GM19239 (cell line): Measurements from ENCODE around the gene EGFL8.
A peak's percentile ranks its signal among the peaks of the same experiment; 100 is the strongest.
"Not testable (repeated sequence)": the region's sequence is repeated elsewhere in the genome, so short reads cannot be mapped to it uniquely, and the experiment has no call there.

Source experiments
- DNase-seq: peaks from one replicate; pipeline ENCODE4 v3.0.0; 2011; ENCODE audit warnings: low spot score; ENCODE audit not compliant: insufficient read length
- FAIRE-seq: peaks from 2 replicates; lab custom pipeline; 2011; peaks lifted over from hg19 to GRCh38; lab: Jason Lieb, UNC

EGFL8 gene

DNA sequence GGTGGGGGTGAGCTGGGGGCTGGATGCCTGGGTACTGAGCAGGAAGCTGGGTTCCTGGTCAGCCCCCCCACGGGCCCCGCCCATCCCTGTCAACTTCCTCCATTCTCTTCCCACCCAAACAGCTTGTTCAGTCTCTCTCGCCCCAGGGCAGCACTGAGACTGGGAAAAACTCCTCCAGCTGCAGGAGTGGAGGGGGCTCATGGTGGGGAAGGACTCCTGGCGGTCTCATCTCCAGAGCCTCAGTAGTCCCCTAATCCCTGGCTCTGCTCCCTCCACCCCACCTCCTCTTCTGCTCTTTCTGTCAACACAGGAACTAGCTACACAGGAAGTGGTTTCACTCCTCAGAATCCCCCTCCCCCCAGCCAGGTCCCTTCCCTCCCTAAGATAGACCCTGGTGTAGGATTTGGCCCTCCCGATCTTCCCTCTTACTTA is 28.2 kb downstream of the EGFL8 start, which contains the start of gene GPSM3:
Gene GPSM3 (minus strand): TSS at position 36 of the 432 bp plus-strand sequence. CDS start 130 bp downstream, outside the sequence.
- no peak for DNase-seq
- FAIRE-seq: peak; percentile 97

DNA sequence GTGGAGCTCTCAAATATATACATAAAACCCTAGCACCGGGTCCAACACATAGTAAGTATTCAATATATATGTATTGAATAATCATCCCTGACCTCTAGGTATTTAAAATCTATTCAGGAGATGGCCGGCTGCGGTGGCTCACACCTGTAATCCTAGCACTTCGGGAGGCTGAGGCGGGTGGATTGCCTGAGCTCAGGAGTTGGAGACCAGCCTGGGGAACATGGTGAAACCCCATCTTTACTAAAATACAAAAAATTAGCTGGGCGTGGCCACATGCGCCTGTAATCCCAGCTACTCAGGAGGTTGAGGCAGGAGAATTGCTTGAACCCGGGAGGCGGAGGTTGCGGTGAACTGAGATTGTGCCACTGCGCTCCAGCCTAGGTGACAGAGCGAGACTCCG is 28.7 kb downstream of the EGFL8 start:
- FAIRE-seq: not testable (repeated sequence)

DNA sequence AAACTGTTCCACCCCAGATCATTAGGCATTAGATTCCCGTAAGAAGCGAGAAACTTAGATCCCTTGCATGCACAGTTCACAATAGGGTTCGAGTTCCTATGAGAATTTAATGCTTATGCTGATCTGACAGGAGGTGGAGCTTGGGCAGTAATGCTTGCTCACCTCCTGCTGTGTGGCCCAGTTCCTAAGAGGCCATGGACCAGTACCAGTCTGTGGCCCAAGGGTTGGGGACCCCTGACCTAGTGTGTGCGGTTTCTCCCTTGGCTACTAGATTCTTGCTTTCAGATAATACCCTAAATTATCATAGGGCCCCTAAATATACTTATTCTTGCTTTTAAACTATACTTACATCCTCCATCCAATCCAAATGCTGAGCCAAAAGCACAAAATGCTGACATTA is 30.0 kb downstream of the EGFL8 start:
- DNase-seq (no peak), FAIRE-seq (no peak)

More for the DNA sequence above, 28.7 kb downstream of the EGFL8 start:
- not testable (repeated sequence) for DNase-seq

DNA sequence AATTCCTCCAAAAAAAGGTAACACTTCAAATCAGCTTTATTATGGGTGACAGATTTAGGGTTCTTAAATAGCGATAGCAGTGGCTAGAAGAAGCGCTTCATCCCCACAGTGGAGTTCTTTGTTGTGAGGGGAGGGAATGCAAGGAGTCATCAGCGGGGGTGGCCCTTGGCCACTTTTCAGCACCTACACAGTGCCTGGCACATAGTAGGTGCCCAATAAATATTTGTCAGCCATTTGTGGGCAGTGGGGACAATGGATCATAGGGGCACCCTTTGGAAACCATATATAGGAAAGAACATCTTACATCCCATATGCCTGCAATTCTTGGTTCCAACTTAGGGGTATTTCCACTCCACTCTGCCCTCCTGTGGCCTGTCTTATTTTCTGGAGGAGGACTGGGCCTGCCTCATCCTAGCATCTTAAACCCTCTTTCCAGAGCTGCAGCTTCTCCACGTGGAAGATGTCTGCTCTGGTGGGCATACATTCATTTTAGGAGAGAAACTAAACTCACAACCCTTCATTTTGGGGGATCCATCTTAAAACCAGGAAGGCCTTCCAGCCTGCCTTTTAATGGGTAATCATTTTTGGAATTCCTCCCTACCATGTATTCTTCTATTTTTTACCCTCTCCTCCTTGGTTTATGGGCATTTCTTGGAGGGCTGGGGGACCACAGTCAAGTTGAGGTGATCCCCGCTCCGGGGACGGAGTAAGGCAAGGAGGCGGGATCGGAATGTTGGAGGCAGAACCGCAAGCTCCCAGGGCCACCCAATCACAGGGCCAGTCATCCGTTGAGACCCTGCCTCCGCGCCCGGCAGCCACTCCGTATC is 30.6 kb downstream of the EGFL8 start:
- DNase-seq (no peak), FAIRE-seq (peak; percentile 68)

DNA sequence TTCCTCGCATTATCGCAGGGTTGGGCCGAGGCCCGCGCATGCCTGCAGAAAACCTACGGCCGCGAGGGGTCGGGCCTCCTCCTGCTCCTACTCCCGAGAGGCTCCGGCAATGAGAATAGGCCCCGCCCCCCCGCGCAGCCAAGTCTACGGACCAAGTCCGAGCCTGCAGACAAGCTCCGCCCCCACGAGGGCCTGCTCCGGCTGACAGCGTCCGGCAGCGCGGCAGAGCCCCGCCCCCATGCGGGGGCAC is 31.2 kb downstream of the EGFL8 start:
- peak; percentile 93 for FAIRE-seq

DNA sequence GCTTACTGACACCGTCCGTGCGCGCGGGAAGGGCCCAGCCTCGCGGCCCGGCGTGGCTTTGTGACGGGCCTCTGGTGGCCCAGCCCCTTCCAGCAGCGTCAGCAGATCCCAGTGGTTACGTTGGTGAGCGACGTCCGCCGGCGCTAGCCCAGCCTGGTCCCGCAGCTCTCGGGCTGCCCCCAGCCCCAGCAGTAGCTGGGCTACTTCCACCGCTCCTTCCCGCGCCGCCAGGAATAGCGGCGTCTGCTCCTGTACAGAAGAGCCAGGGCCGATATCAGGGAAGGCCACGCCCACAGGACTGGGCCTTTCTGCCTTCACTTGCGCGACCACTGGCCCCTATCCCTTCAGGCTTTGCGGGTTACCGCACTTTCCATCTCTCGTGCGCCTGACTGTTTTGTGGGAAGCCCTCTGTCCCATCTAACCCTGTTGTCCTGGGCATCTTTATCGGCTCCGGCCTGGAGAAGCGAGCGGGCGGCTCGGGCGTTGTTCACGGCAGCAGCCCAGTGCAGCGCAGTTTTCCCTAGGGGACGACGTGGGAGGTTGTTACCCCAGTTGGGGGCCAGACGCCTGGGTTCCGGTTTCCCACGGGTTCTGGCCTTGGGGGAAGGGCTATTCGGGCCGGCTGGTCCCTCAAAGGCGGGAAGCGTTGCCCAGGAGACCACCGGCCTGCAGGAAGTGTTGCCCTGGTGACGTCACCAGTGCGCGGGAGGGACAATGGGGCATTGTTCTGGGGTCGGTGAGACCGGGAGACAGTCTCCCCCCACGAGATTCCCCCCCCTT is 31.7 kb downstream of the EGFL8 start:
- DNase-seq: peak; percentile 56
- FAIRE-seq: peak; percentile 83

More for the DNA sequence above, 31.2 kb downstream of the EGFL8 start:
- peak; percentile 81 for DNase-seq

DNA sequence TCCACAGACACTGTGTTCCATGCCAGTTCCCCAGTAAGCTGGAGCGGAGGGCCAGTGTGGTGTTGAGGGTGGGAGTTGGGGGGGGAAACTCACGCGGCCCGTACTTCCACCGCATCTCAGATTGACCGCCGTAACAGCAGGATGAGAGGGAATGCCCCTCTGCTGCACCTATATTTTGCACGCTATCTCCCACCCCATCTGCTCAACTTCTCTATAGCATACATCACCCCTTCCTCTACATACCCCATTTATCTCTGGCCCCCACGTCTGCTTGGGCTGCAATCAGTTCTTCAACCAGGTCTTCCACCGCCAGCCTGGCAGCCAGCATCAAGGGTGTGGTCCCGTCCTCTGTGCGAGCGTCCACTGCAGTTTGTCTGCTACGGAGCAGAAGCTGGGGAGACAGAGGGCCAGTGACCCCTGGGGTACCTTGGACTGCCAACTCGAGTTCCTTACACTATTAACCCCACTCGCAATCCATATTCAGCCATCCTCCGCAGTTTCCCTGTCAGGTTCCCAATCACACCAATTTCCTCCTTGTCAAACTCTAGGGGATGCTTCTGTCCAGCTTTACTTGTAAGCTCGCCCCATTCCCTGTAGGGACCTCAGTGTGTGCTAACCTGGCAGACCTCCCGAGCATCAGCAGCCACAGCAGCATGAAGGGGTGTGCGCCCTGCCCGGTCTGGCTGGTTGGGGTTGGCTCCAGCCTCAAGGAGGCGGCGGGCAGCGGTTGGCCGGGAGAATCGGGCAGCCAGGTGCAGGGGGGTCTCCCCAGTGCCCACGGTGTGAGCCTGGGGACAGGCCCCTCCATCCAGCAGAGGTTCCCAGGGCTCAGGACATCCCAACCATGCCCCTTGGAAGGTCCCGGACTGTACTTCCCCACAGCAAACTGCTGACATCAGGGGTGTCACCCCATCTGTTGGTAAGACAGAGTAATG is 32.6 kb downstream of the EGFL8 start:
- FAIRE-seq (no peak), DNase-seq (no peak)

DNA sequence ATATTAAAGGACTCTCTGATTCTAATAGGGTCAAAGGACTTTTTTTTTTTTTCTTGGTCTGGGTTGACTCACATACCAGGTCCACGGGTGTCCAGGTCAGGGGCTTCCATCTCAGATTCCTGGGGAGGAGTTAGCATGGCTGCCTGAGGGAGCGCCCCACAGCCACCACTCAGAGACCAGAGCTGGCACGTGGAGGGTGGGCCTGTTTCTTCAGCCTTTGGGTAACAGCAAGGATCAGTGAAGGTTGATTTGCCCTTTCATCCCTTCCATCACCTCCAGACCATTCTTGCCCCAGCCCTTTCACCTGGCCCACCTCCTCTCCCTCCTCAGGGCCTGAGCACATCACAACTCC is 33.9 kb downstream of the EGFL8 start:
- FAIRE-seq (no peak), DNase-seq (no peak)

DNA sequence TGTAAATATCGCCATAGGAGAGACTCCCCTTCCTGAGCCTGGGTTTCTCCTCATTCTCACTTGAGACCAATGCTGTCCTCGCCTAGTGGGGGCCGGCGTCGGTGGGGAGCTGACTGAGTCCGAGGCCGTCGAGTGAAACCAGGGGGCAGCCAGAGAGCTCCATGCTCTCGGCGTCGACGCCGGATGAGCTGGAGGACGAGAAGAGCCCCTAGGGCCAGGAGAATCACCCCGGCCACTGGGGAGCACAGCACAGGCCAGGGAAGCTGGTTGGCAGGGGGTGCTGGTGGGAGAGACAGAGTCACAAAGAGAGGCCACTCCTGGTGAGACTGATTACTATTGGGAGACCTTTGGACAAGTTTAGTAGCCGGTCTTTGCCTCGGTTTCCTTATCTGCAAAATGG is 34.5 kb downstream of the EGFL8 start:
- FAIRE-seq: no peak
- no peak for DNase-seq

DNA sequence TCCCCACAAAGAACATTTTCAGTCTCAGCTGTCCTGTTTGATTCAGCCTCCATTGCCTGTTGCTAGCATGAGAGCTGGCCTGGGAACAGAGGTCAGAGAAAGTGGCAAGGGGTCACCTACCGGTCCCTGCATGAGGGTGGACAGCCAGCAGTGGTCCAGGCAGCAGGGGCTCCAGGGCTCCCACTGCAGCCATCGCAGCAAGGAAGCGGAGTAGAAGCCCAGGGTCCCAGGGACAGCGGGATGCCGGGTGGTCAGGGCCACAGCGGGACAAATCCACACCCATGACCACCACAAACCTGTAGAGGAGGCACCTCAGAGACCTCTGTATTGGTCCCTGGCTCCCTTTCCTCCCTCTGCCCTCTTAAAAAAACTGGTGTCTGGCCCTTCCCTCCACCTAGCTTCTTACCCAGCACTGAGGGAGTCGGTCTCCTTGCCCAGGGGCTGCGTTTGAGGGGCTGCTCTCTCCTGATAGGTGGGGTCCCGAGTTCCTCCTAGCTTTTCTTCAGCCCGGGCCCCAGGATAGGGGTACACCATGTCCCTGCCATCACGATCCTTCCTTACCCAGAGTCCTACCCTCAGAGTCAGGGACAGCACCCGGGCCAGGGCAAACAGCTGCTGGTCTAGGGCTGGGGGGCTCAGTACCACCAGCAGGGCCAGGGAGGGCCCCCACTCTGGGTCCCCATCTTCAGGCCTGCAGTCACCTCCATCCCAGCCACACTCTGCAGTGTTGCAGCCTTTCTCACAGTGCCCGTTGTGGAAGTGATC is 36.5 kb downstream of the EGFL8 start:
- FAIRE-seq: no peak
- no peak for DNase-seq

DNA sequence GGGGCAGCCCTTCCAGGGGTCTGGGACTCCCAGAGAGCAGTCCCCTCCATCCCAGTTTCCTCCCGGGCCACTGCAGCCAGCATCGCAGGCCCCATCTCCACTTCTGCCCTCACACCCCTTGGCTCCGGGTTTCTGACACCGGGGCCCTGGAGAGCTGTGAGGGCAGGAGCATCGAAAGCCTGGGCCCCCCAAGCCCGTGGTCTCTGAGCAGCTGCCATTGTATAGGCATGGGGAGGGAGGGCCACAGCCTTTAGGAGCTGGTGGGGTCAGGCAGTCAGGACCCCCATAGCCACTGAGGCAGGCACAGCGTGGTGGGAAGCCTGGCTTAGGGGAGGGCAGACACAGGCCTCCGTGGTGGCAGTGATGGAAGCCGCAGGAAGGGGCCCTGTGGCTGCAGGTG is 37.8 kb downstream of the EGFL8 start:
- no peak for DNase-seq
- FAIRE-seq: no peak

DNA sequence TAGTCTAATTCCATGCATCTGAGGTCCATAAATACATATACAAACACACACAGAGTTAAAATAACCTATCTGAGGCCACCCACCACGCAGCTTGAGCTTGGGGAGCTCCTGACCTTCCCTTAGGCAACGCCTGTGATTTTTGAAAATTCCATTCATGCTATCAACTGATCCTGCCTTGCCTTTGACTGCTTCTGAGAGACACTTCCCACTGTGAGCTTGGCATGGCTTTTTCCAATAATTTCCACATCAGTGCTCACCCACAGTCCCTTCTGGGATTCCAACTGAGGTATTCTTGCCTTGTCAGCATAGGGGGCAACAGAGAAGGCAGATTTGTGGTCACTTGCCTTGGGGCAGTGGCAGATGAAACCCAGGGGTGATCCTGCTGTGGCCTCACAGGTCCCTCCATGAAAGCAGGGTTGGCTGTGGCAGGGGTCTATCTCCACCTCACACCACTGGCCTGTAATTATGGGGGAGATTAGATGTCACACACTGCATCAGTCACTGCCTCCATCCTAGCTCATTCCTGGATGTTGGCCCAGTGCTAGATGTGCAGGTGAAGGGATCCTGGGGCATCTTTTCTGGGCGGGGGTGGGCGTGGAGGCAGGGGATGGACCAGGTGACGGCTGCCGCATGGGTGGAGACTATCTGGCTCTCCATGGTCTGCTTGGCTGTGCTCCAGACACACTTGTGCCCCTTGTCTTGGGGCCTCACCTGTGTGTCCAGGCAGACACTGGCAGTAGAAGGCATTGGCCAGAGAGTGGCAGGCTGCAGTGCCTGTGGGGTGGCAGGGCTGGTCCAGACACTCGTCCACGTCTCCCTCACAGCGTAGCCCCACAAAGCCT is 39.3 kb downstream of the EGFL8 start:
- no peak for DNase-seq
- no peak for FAIRE-seq

DNA sequence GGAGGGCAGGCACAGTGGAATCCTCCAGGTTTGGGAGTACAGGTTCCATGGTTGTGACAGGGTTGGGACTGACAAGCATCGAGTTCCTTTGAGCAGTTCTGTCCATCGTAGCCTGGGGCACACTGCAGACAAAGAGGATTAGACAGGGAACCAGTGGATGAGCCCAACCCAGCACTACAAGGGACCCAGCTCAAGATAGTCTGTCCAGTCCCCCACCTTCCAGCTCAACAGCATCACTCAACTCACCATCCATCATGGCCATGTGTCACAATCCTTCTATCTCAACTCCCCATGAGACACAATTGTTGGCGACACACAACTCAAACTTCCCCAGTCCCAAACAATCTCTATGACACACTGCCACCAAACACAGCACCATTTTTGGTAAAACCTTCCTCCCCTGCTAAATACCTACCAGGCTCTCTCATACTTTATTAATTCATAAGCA is 39.9 kb downstream of the EGFL8 start:
- no peak for DNase-seq
- no peak for FAIRE-seq

DNA sequence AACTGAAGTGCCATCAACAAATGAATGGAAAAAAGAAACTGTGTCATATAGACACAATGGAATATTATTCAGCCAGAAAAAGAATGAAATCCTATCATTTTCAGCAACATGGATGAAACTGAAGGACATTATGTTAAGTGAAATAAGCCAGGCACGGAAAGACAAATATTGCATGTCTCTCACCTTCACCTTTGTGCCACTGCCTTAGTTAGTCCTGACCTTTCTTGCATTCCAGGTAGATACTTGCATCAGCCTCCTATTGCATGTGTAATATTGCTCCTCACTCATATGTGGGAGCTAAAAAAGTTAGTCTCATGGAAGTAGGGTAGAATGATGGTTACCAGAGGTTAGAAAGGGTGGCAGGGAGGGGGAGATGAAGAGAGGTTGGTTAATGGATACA is 44.6 kb downstream of the EGFL8 start:
- no peak for FAIRE-seq
- DNase-seq: no peak

DNA sequence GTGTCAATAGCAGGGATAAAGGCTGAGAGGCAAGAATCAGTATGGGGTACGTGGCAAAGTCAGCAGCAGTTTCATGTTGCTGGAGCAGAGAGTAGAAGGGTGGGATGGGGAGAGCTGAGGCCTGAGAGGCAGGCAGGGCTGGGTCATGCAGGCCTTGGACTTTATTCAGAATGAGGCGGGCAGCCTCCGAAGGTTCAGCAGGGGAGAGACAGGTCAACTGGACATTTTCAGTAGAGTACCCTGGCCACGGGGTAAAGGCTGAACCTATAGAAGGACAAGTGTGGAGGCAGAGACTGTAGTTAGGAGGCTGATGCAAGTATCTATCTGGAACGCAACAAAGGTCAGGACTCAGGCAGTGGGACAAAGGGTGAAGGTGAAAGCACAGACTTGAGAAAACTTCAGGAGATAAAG is 45.8 kb downstream of the EGFL8 start:
- no peak for FAIRE-seq
- DNase-seq: no peak

DNA sequence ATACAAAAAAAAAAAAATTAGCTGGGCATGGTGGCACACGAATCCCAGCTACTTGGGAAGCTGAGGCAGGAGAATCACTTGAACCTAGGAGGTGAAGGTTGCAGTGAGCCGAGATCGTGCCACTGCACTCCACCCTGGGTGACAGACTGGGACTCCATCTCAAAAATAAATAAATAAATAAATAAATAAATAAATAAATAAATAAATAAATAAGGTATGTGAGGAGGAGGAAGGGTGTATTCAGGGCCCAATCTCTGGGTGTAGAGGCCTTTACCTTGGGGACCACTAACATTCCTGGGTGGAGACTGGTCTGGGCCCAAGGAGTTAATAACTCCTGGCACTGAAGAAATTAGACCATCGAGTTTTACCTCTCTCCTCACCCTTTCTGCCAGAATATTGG is 47.0 kb downstream of the EGFL8 start:
- DNase-seq, FAIRE-seq: not testable (repeated sequence)

DNA sequence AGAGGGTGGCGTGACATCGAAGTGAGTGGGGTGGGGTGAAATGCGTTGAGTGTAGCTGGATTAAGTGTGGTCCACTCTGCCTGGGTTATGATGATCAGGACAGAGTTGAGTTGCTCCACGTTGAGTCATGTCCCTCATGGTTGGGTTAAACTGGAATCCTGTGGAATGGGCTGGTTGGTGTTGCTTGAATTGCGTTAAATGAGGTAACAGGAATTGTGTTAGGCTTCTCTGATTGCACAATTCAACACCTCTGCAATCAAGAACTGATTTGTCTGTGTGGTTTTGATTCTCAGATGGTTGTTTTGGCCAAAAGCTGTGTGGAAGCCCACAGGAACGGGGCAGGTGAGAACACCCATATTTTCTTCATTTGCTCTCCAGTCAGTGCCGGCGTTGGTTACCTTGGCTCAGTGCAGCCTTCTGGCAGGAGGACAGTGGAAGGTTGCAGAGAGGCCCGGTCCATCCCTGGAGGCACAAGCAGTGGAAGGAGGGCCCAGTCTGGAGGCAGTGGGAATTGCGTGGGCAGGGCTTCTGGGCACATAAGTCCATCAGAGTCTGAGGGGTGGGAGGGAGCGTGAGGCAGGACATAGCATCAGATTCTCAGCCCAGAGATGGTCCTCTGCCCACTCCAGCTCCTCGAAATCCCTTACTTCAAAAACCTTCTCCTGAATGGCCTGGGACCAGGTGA is 47.8 kb downstream of the EGFL8 start:
- DNase-seq: no peak
- no peak for FAIRE-seq

DNA sequence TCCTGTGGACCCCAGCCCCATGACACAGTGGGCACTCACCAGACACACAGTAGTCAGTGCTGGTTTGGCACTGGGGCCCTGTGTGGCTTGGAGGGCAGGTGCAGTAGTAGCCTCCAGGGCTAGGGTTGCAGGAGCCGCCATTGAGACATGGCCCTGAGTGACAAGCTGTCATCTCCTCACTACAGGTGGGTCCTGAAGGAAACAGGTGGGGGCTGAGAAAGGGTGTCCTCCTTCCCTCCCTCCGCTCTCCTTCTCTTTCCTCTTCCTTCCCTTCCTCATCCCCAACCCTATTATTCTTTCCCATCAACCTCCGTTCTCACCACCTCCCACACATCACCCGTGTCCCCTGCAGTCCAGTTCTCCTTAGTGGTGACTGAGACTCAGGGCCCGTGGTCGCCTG is 49.3 kb downstream of the EGFL8 start:
- FAIRE-seq (no peak), DNase-seq (no peak)
